Testis (tissue), 2 donors: ENCODE measurements around the gene SMYD5.

Experiments used
- POLR2A ChIP-seq: fragments of 450-650 bp; IDR thresholded peaks from one replicate; pipeline ENCODE4 v1.6.1; 2017; ENCODE audit warnings: antibody characterized with exemption, mild to moderate bottlenecking, moderate library complexity
- TF ChIP-seq, protein P1 (sequence below), 3 experiments: fragments of 450-650 bp in 2 of 3; fragments of 200-600 bp in 1 of 3; sonication (generic) in 1 of 3; IDR thresholded peaks; one replicate each; pipeline ENCODE4 v1.5.1; 2016 to 2019; ENCODE audit warnings: antibody characterized with exemption in 3 of 3, mild to moderate bottlenecking in 2 of 3, moderate library complexity in 1 of 3

GRCh38 chr2:73264783-73265182 lies 50.7 kb downstream of the SMYD5 start:
- no peak for TF ChIP-seq POLR2A
- TF ChIP-seq, protein P1, sequence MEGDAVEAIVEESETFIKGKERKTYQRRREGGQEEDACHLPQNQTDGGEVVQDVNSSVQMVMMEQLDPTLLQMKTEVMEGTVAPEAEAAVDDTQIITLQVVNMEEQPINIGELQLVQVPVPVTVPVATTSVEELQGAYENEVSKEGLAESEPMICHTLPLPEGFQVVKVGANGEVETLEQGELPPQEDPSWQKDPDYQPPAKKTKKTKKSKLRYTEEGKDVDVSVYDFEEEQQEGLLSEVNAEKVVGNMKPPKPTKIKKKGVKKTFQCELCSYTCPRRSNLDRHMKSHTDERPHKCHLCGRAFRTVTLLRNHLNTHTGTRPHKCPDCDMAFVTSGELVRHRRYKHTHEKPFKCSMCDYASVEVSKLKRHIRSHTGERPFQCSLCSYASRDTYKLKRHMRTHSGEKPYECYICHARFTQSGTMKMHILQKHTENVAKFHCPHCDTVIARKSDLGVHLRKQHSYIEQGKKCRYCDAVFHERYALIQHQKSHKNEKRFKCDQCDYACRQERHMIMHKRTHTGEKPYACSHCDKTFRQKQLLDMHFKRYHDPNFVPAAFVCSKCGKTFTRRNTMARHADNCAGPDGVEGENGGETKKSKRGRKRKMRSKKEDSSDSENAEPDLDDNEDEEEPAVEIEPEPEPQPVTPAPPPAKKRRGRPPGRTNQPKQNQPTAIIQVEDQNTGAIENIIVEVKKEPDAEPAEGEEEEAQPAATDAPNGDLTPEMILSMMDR (IDR thresholded peaks at IDR 0.05) = no peak
